Stimulated activated naive CD4-positive, alpha-beta T cell (primary cell): ENCODE data around the gene LMNA.
"Not testable (repeated sequence)": the region's sequence is repeated elsewhere in the genome, so short reads cannot be mapped to it uniquely, and the experiment has no call there.

Source experiments
- DNase-seq, 6 experiments: peaks; one replicate each; lab custom pipeline; 2025; lab: John Stamatoyannopoulos, UW

The LMNA gene

GRCh38 chr1:156122086-156122485, 7.6 kb downstream of the LMNA start:
- no peak for DNase-seq

GRCh38 chr1:156122519-156123355, 8.2 kb downstream of the LMNA start:
- DNase-seq, result no peak

- peak; percentile 28 to 56 (median 43) for DNase-seq
Observed at GRCh38 chr1:156123356-156124196, 9.1 kb downstream of the LMNA start.

- DNase-seq, result peak; percentile 19 to 63 (median 32)
Observed at GRCh38 chr1:156124557-156125483, 10.3 kb downstream of the LMNA start.

GRCh38 chr1:156125544-156125943, 11.0 kb downstream of the LMNA start:
- DNase-seq, result not testable (repeated sequence)

GRCh38 chr1:156126043-156126629, 11.6 kb downstream of the LMNA start:
- DNase-seq, result peak in 4 of 6 experiments; percentile 4 to 57 (median 42)

- DNase-seq, result peak; percentile 55 to 73 (median 63)
Observed at GRCh38 chr1:156126630-156127534, 12.4 kb downstream of the LMNA start.

- no peak for DNase-seq
Observed at GRCh38 chr1:156128308-156128653, 13.8 kb downstream of the LMNA start.

GRCh38 chr1:156128654-156129597, 14.4 kb downstream of the LMNA start:
- DNase-seq, result no peak

GRCh38 chr1:156129687-156130577, 15.4 kb downstream of the LMNA start:
- DNase-seq, result peak; percentile 50 to 83 (median 66)

GRCh38 chr1:156130578-156130942, 16.0 kb downstream of the LMNA start:
- DNase-seq, result no peak

GRCh38 chr1:156134716-156135435, 20.4 kb downstream of the LMNA start:
- DNase-seq, result no peak

GRCh38 chr1:156135930-156136871, 21.7 kb downstream of the LMNA start:
- DNase-seq, result no peak

- DNase-seq, result no peak
Observed at GRCh38 chr1:156136970-156137483, 22.5 kb downstream of the LMNA start.

- DNase-seq, result no peak
Observed at GRCh38 chr1:156138458-156138867, 24.0 kb downstream of the LMNA start.
